HepG2 (cell line): Measurements from ENCODE around the gene TNNT3.

Experiments used
- ARID3A ChIP-seq: IDR thresholded peaks from 2 replicates; pipeline ENCODE4 v1.6.1; 2012; ENCODE audit warnings: low read depth, low read length, improper control_type of control experiment
- ARID5B ChIP-seq: IDR thresholded peaks from 2 replicates; pipeline ENCODE4 v1.4.0; 2020; ENCODE audit warnings: mild to moderate bottlenecking, missing genetic modification reagents
- BHLHE40 ChIP-seq: IDR thresholded peaks from 2 replicates; pipeline ENCODE4 v1.6.1; 2011; ENCODE audit warnings: low read length, improper control_type of control experiment
- CTCF ChIP-seq: sonication (generic); formaldehyde crosslinking; IDR thresholded peaks from 2 replicates; pipeline ENCODE4 v1.5.0; 2020; ENCODE audit warnings: mild to moderate bottlenecking, missing genetic modification reagents, moderate library complexity
- FOXA1 ChIP-seq, 2 experiments: fragments of 450-650 bp in 1 of 2; sonication (generic) in 1 of 2; formaldehyde crosslinking in 1 of 2; IDR thresholded peaks; 2 replicates each; pipeline versions ENCODE4 v1.4.0 to v1.6.1; 2016 to 2020; ENCODE audit warnings: missing genetic modification reagents in 1 of 2
- HOXA7 ChIP-seq: sonication (generic); formaldehyde crosslinking; IDR thresholded peaks from 2 replicates; pipeline ENCODE4 v1.8.1; 2022; ENCODE audit warnings: mild to moderate bottlenecking, missing genetic modification reagents, moderate library complexity
- JUNB ChIP-seq: sonication (generic); formaldehyde crosslinking; IDR thresholded peaks from 2 replicates; pipeline ENCODE4 v1.8.0; 2022; ENCODE audit warnings: missing genetic modification reagents, mild to moderate bottlenecking, borderline replicate concordance
- MXI1 ChIP-seq: IDR thresholded peaks from 3 replicates; pipeline ENCODE4 v1.6.1; 2012; ENCODE audit warnings: low read depth, low read length, inconsistent platforms, borderline replicate concordance
- REST ChIP-seq, 2 experiments: IDR thresholded peaks; 2 replicates each; pipeline ENCODE4 v1.6.1; 2011 to 2012; ENCODE audit warnings: low read length in 2 of 2, borderline replicate concordance in 1 of 2, low read depth in 1 of 2, mild to moderate bottlenecking in 1 of 2, moderate library complexity in 1 of 2
- RFX5 ChIP-seq: IDR thresholded peaks from 2 replicates; pipeline ENCODE4 v1.6.1; 2011; ENCODE audit warnings: low read depth, low read length, improper control_type of control experiment
- ZMAT3 ChIP-seq: sonication (generic); formaldehyde crosslinking; conservative IDR thresholded peaks from 2 replicates; pipeline ENCODE4 v1.7.0; 2021; ENCODE audit warnings: missing genetic modification reagents
- ZNF234 ChIP-seq: sonication (generic); formaldehyde crosslinking; conservative IDR thresholded peaks from 2 replicates; pipeline ENCODE4 v1.5.1; 2020; ENCODE audit warnings: mild to moderate bottlenecking, missing genetic modification reagents
- ZNF34 ChIP-seq: sonication (generic); formaldehyde crosslinking; IDR thresholded peaks from 2 replicates; pipeline ENCODE4 v1.4.0; 2020; ENCODE audit warnings: mild to moderate bottlenecking, missing genetic modification reagents, borderline replicate concordance
- ZNF839 ChIP-seq: sonication (generic); formaldehyde crosslinking; IDR thresholded peaks from 2 replicates; pipeline ENCODE4 v1.4.0; 2020; ENCODE audit warnings: missing genetic modification reagents, mild to moderate bottlenecking, borderline replicate concordance

GRCh38 chr11:1931341-1932104, 12.0 kb downstream of the TNNT3 start:
- no peak for TF ChIP-seq MXI1
- TF ChIP-seq ARID5B (CRISPR knock-in tag) = no peak
- TF ChIP-seq CTCF (CRISPR knock-in tag) = no peak
- no peak for TF ChIP-seq REST (IDR thresholded peaks at IDR 0.05; ENCODE audit: borderline replicate concordance in 1 of 2, low read depth in 1 of 2, low read length in 2 of 2)
- no peak for TF ChIP-seq ZNF34 (CRISPR knock-in tag)
- no peak for TF ChIP-seq ZMAT3 (CRISPR knock-in tag)
- no peak for TF ChIP-seq ZNF234 (CRISPR knock-in tag)
- TF ChIP-seq ZNF839 = no peak
- no peak for TF ChIP-seq BHLHE40
- no peak for TF ChIP-seq HOXA7 (CRISPR knock-in tag)
- TF ChIP-seq ARID3A = no peak
- no peak for TF ChIP-seq RFX5
- TF ChIP-seq FOXA1 (IDR thresholded peaks at IDR 0.05) = no peak
- TF ChIP-seq FOXA1 (CRISPR knock-in tag; IDR thresholded peaks at IDR 0.05) = no peak
- no peak for TF ChIP-seq JUNB (CRISPR knock-in tag)
